SK-N-SH (cell line): Measurements from ENCODE around the gene UGT1A3. TPM values are rescaled to one million over a fixed set of nuclear protein-coding genes. Genes with fewer than 3 reads are reported as not detected.

Experiments
- CTCF ChIA-PET: fragments of 300-600, 350-600 bp; formaldehyde crosslinking; extraction: SDS; loops from one replicate; lab custom pipeline; 2021; lab: Yijun Ruan, JAX
- POLR2A ChIA-PET: fragments of 350-600 bp; sonication (Branson Sonifier 250); formaldehyde crosslinking; extraction: SDS; loops from one replicate; lab custom pipeline; 2020; ENCODE audit warnings: antibody characterized with exemption, inconsistent platforms; lab: Yijun Ruan, JAX
- DNase-seq: peaks from one replicate; pipeline ENCODE4 v3.0.0; 2012
- H2AFZ ChIP-seq: fragments of 200-600 bp; sonication (generic); 2 replicates; pipeline ENCODE4 v1.8.1; 2016; ENCODE audit warnings: antibody characterized with exemption, mild to moderate bottlenecking, low read depth
- H3F3A ChIP-seq: fragments of 200-600 bp; sonication (generic); replicated peaks from 2 replicates; pipeline ENCODE3; 2016; ENCODE audit warnings: antibody characterized with exemption, mild to moderate bottlenecking; ENCODE audit not compliant: insufficient read depth
- H3K27ac ChIP-seq, 2 experiments: fragments of 200-500 bp in 1 of 2; fragments of 200-600 bp in 1 of 2; sonication (Bioruptor generic) in 1 of 2; sonication (generic), shearing (Covaris generic) in 1 of 2; 2 replicates each; pipeline versions ENCODE4 v1.5.1 to v1.6.1; 2014 to 2016; ENCODE audit warnings: low read depth in 2 of 2, inconsistent platforms in 1 of 2, low read length in 1 of 2, mild to moderate bottlenecking in 1 of 2, mixed read lengths in 1 of 2
- H3K27me3 ChIP-seq: fragments of 200-600 bp; sonication (generic), shearing (Covaris generic); 2 replicates; pipeline ENCODE4 v1.6.1; 2016; ENCODE audit warnings: mixed run types; ENCODE audit not compliant: insufficient read depth
- H3K36me3 ChIP-seq, 2 experiments: fragments of 200-500 bp in 1 of 2; fragments of 200-600 bp in 1 of 2; sonication (Bioruptor generic) in 1 of 2; sonication (generic) in 1 of 2; replicated peaks in 1 of 2; 2 replicates each; pipeline versions ENCODE3 to v1.5.1; 2014 to 2016; ENCODE audit warnings: low read length in 1 of 2, mild to moderate bottlenecking in 1 of 2; ENCODE audit not compliant: insufficient read depth in 2 of 2, control insufficient read depth in 1 of 2
- H3K4me1 ChIP-seq, 2 experiments: fragments of 200-500 bp in 1 of 2; fragments of 200-600 bp in 1 of 2; sonication (Bioruptor generic) in 1 of 2; sonication (generic), shearing (Covaris generic) in 1 of 2; 2 replicates each; pipeline versions ENCODE4 v1.5.1 to v1.6.1; 2014 to 2016; ENCODE audit warnings: low read depth in 1 of 2, low read length in 1 of 2, mixed run types in 1 of 2; ENCODE audit not compliant: insufficient read depth in 2 of 2, control insufficient read depth in 1 of 2
- H3K4me2 ChIP-seq: fragments of 200-600 bp; sonication (generic), shearing (Covaris generic); 2 replicates; pipeline ENCODE4 v1.6.1; 2017; ENCODE audit warnings: mixed run types
- H3K4me3 ChIP-seq, 2 experiments: fragments of 200-500 bp in 1 of 2; fragments of 200-600 bp in 1 of 2; sonication (Bioruptor generic) in 1 of 2; sonication (generic), shearing (Covaris generic) in 1 of 2; 2 replicates each; pipeline versions ENCODE4 v1.5.1 to v1.8.1; 2014 to 2016; ENCODE audit warnings: low read depth in 2 of 2, inconsistent platforms in 1 of 2, low read length in 1 of 2, mild to moderate bottlenecking in 1 of 2, mixed read lengths in 1 of 2, moderate library complexity in 1 of 2
- H3K79me2 ChIP-seq: fragments of 200-600 bp; sonication (generic); 2 replicates; pipeline ENCODE4 v1.8.1; 2017; ENCODE audit warnings: mild to moderate bottlenecking; ENCODE audit not compliant: insufficient read depth
- H3K9ac ChIP-seq: fragments of 200-600 bp; sonication (generic); 2 replicates; pipeline ENCODE4 v1.6.1; 2017; ENCODE audit warnings: mixed run types
- H3K9me2 ChIP-seq: fragments of 200-600 bp; sonication (generic); 2 replicates; pipeline ENCODE4 v1.6.1; 2017; ENCODE audit warnings: mixed run types
- H3K9me3 ChIP-seq: fragments of 200-600 bp; sonication (generic); 2 replicates; pipeline ENCODE4 v1.6.1; 2017; ENCODE audit warnings: mixed run types, mild to moderate bottlenecking, moderate library complexity
- H4K20me1 ChIP-seq: fragments of 200-600 bp; sonication (generic); 2 replicates; pipeline ENCODE4 v1.6.1; 2017; ENCODE audit warnings: mild to moderate bottlenecking, mixed run types; ENCODE audit not compliant: insufficient read depth
- CHD2 ChIP-seq: fragments of 150-350 bp; IDR thresholded peaks from 2 replicates; pipeline ENCODE4 v1.6.1; 2018; ENCODE audit warnings: low read length; ENCODE audit not compliant: partially characterized antibody
- EP300 ChIP-seq, 2 experiments: IDR thresholded peaks; 2 replicates each; pipeline versions ENCODE4 v1.4.0 to v1.6.1; 2012; ENCODE audit warnings: borderline replicate concordance in 1 of 2, low read depth in 1 of 2, low read length in 1 of 2
- FOSL2 ChIP-seq: IDR thresholded peaks from 2 replicates; pipeline ENCODE4 v1.4.0; 2012; ENCODE audit warnings: low read depth, mild to moderate bottlenecking, moderate library complexity, borderline replicate concordance
- FOXJ3 ChIP-seq: sonication (generic); formaldehyde crosslinking; IDR thresholded peaks from 2 replicates; pipeline ENCODE4 v1.5.1; 2020; ENCODE audit warnings: mild to moderate bottlenecking, missing genetic modification reagents
- MAX ChIP-seq: IDR thresholded peaks from 2 replicates; pipeline ENCODE4 v1.4.0; 2012; ENCODE audit warnings: low read depth
- MXI1 ChIP-seq: IDR thresholded peaks from 2 replicates; pipeline ENCODE4 v1.6.1; 2012; ENCODE audit warnings: mild to moderate bottlenecking, low read depth, low read length, improper control_type of control experiment
- NRF1 ChIP-seq: IDR thresholded peaks from 2 replicates; pipeline ENCODE4 v1.6.1; 2012; ENCODE audit warnings: low read depth, mild to moderate bottlenecking, low read length
- POLR2AphosphoS5 ChIP-seq: IDR thresholded peaks from 2 replicates; pipeline ENCODE4 v1.6.1; 2012; ENCODE audit warnings: low read depth, low read length
- RCOR1 ChIP-seq: fragments of 150-350 bp; IDR thresholded peaks from 2 replicates; pipeline ENCODE4 v1.6.1; 2017; ENCODE audit warnings: antibody characterized with exemption, low read length
- RFX5 ChIP-seq: IDR thresholded peaks from 2 replicates; pipeline ENCODE4 v1.6.1; 2012; ENCODE audit warnings: mild to moderate bottlenecking, improper control_type of control experiment, low read length
- TEAD4 ChIP-seq: IDR thresholded peaks from 2 replicates; pipeline ENCODE4 v1.4.0; 2012; ENCODE audit warnings: mild to moderate bottlenecking, borderline replicate concordance; ENCODE audit not compliant: insufficient read depth
- USF1 ChIP-seq: IDR thresholded peaks from 2 replicates; pipeline ENCODE4 v1.4.0; 2012; ENCODE audit warnings: low read depth, borderline replicate concordance
- YY1 ChIP-seq: IDR thresholded peaks from 2 replicates; pipeline ENCODE4 v1.4.0; 2012; ENCODE audit warnings: low read depth, mild to moderate bottlenecking
- WGBS: methylation state at CpG from one replicate; pipeline ENCODE4 v1.1.6; 2017; ENCODE audit warnings: low lambda C conversion rate; 5-methylcytosine and 5-hydroxymethylcytosine counted together
- polyA plus RNA-seq, 3 experiments: library from polyadenylated mRNA; depleted of rRNA; stranded (reverse); fragments of >200 nt; gene quantifications; 2 replicates each; pipeline ENCODE4 v1.2.3, GENCODE V29; 2012
- TF ChIP-seq, protein P1 (sequence below): fragments of 150-350 bp; IDR thresholded peaks from 2 replicates; pipeline ENCODE4 v1.6.1; 2017; ENCODE audit warnings: antibody characterized with exemption, low read length, low read depth, borderline replicate concordance
- TF ChIP-seq, protein P2 (sequence below): fragments of 150-350 bp; IDR thresholded peaks from 2 replicates; pipeline ENCODE4 v1.6.1; 2016; ENCODE audit warnings: mild to moderate bottlenecking, low read depth, low read length
- TF ChIP-seq, protein P3 (sequence below): IDR thresholded peaks from 2 replicates; pipeline ENCODE4 v1.4.0; 2012; ENCODE audit warnings: low read depth, borderline replicate concordance

Gene UGT1A3
- polyA plus RNA-seq, 1 of the 3 experiments (the other 2 are of a cell fraction): not detected

DNA sequence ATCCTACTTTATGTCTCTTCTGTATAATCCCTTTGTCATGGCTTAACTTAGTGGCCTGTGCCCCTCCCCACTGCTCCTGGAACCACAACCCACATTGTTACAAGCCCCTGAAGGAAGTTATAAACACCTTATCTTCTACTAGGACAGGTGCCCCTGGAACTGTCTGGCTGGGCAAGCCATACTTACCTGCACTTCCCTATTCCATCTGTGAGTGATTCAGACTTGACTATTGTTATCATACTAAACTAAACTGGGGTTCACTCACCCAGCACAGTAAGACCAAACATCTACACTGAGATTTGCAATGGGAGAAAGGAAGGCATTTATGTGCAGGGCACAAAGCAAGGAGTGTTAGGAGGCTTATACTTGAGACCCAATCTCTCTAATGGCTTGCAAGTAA, 39.8 kb upstream of the UGT1A3 start:
- H3K9me3 ChIP-seq: no peaks in the 10 kb centered on the region
- CTCF ChIA-PET: no interaction called here
- no peaks in the 10 kb centered on the region for H3K79me2 ChIP-seq
- H3K36me3 ChIP-seq: no peaks in the 10 kb centered on the region
- H3K9me2 ChIP-seq: no peaks in the 10 kb centered on the region
- no peaks in the 10 kb centered on the region for H3K4me1 ChIP-seq
- no peak overlapping the region for H3K27ac ChIP-seq
- DNase-seq: no peak
- TF ChIP-seq RFX5: no peak
- TF ChIP-seq MAX: no peak
- no peak for TF ChIP-seq FOSL2
- no peak for TF ChIP-seq MXI1
- TF ChIP-seq RCOR1: no peak
- TF ChIP-seq, protein P1, sequence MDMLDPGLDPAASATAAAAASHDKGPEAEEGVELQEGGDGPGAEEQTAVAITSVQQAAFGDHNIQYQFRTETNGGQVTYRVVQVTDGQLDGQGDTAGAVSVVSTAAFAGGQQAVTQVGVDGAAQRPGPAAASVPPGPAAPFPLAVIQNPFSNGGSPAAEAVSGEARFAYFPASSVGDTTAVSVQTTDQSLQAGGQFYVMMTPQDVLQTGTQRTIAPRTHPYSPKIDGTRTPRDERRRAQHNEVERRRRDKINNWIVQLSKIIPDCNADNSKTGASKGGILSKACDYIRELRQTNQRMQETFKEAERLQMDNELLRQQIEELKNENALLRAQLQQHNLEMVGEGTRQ: no peak
- TF ChIP-seq CHD2: no peak
- TF ChIP-seq FOXJ3 (CRISPR knock-in tag): no peak
- H2AFZ ChIP-seq: no peak overlapping the region
- H3K4me2 ChIP-seq: no peak overlapping the region
- no peaks in the 10 kb centered on the region for H3K27me3 ChIP-seq
- POLR2A ChIA-PET: no interaction called here
- no peaks in the 10 kb centered on the region for H4K20me1 ChIP-seq
- no peak overlapping the region for H3K9ac ChIP-seq
- no peaks in the 10 kb centered on the region for H3F3A ChIP-seq
- no peak overlapping the region for H3K4me3 ChIP-seq

DNA sequence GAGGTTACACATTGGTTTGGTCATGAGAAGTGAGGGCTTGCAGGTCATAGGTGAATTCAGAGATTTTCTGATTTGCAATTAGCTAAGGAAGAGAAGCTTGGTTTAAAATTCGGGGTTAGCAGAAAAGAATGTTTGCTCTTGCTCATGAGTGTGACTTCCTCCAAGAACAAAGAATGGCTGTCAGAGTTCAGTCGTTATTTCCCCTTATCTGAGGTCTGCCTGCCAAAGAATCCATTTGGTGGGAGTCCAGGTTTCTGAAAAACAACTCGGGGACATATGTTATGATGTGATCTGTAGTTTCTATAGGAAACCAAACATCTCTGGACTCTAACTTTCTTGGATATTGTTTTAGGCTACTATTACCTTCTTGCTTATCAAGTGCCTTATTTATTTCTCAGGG, 39.3 kb upstream of the UGT1A3 start:
- TF ChIP-seq, protein P2, sequence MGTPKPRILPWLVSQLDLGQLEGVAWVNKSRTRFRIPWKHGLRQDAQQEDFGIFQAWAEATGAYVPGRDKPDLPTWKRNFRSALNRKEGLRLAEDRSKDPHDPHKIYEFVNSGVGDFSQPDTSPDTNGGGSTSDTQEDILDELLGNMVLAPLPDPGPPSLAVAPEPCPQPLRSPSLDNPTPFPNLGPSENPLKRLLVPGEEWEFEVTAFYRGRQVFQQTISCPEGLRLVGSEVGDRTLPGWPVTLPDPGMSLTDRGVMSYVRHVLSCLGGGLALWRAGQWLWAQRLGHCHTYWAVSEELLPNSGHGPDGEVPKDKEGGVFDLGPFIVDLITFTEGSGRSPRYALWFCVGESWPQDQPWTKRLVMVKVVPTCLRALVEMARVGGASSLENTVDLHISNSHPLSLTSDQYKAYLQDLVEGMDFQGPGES: no peak
- TF ChIP-seq MXI1: no peak
- no peak for TF ChIP-seq EP300 (IDR thresholded peaks at IDR 0.05; ENCODE audit: borderline replicate concordance in 1 of 2, low read depth in 1 of 2, low read length in 1 of 2)
- TF ChIP-seq, protein P3, sequence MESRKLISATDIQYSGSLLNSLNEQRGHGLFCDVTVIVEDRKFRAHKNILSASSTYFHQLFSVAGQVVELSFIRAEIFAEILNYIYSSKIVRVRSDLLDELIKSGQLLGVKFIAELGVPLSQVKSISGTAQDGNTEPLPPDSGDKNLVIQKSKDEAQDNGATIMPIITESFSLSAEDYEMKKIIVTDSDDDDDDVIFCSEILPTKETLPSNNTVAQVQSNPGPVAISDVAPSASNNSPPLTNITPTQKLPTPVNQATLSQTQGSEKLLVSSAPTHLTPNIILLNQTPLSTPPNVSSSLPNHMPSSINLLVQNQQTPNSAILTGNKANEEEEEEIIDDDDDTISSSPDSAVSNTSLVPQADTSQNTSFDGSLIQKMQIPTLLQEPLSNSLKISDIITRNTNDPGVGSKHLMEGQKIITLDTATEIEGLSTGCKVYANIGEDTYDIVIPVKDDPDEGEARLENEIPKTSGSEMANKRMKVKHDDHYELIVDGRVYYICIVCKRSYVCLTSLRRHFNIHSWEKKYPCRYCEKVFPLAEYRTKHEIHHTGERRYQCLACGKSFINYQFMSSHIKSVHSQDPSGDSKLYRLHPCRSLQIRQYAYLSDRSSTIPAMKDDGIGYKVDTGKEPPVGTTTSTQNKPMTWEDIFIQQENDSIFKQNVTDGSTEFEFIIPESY: no peak
- no peak for TF ChIP-seq TEAD4
- TF ChIP-seq NRF1: no peak
- TF ChIP-seq POLR2AphosphoS5: no peak
- no peak for TF ChIP-seq YY1
- TF ChIP-seq USF1: no peak
- TF ChIP-seq RCOR1: no peak
- no peak overlapping the region for H3K9ac ChIP-seq
- no peaks in the 10 kb centered on the region for H3F3A ChIP-seq
- no peaks in the 10 kb centered on the region for H3K27me3 ChIP-seq
- CTCF ChIA-PET: no interaction called here
- H3K9me2 ChIP-seq: no peaks in the 10 kb centered on the region
- POLR2A ChIA-PET: no interaction called here
- DNase-seq: no peak
- H3K27ac ChIP-seq: no peak overlapping the region
- WGBS: 23% methylated on average over 3 of the region's 3 CpGs
- no peaks in the 10 kb centered on the region for H3K79me2 ChIP-seq
- no peaks in the 10 kb centered on the region for H4K20me1 ChIP-seq
- H3K4me1 ChIP-seq: no peaks in the 10 kb centered on the region
- H3K4me3 ChIP-seq: no peak overlapping the region
- no peak overlapping the region for H2AFZ ChIP-seq
- H3K36me3 ChIP-seq: no peaks in the 10 kb centered on the region
- no peaks in the 10 kb centered on the region for H3K9me3 ChIP-seq
- H3K4me2 ChIP-seq: no peak overlapping the region
